Nephron (organoid): ENCODE measurements around the gene MAML2.

Source experiments
- H3K27ac Mint-ChIP-seq, 3 experiments: 2 replicates each; pipeline ENCODE4 v1.8.0; 2020; ENCODE audit warnings: mixed read lengths in 3 of 3, mild to moderate bottlenecking in 2 of 3, moderate library complexity in 1 of 3
- H3K27me3 Mint-ChIP-seq: 2 replicates; pipeline ENCODE4 v1.8.0; 2021; ENCODE audit warnings: low read depth, mild to moderate bottlenecking, moderate library complexity, mixed read lengths
- H3K36me3 Mint-ChIP-seq: 2 replicates; pipeline ENCODE4 v1.8.0; 2020; ENCODE audit warnings: low read depth, mixed read lengths
- H3K4me1 Mint-ChIP-seq: 2 replicates; pipeline ENCODE4 v1.8.0; 2020; ENCODE audit warnings: mixed read lengths
- H3K4me3 Mint-ChIP-seq, 3 experiments: 2 replicates each; pipeline ENCODE4 v1.8.0; 2020; ENCODE audit warnings: mild to moderate bottlenecking in 3 of 3, mixed read lengths in 3 of 3, moderate library complexity in 2 of 3
- H3K9me3 Mint-ChIP-seq: 2 replicates; pipeline ENCODE4 v1.8.0; 2020; ENCODE audit warnings: mixed read lengths
- TF ChIP-seq, protein P1 (sequence below), 3 experiments: fragments of 200-600 bp; sonication (generic); IDR thresholded peaks; one replicate each; pipeline ENCODE4 v1.5.0; 2021; ENCODE audit warnings: antibody characterized with exemption in 3 of 3; ENCODE audit not compliant: unreplicated experiment in 3 of 3

Gene MAML2

DNA sequence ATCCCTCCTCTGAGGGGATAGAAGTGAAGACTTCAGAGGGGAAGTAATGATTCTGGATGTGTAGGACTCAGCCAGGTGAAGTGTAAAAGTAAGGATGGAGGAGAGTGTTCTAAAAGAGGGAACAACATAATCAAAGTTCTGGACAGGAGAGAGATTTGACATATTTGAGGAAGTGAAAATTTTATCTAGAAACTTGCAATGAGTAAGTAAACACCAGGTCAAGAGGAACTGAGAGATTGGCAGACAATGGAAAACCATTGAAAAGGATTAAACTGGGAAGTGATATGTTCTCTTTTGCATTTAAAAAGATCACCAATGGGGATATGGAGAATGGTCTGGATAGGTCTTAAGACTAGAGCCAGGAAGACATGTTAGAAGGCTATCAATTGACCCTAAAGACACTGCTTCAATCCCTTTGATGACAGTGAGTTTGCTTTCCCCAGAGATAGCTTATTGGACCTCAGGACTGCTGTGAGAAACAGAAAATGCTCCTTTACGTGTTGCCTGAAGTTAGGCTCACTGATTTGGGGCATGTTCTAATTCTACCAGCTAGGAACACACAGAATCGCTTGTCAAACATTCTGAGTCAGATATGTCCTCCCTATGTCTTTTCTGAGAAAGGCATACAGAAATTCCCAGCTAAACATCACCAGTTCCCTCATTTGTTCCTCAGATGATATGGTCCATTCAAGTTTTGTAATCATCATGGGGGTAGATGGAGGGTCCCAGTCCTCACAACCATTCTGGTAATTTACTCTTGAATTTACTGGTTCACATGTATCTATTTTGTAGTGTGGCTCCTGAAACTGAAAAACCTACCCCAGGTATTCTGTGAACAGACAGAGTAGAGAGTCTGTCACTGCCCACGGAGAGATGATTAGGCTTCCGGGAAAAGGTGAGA, 144.9 kb downstream of the MAML2 start:
- peaks cover 17% of the 10 kb centered on the region for H3K36me3 Mint-ChIP-seq

DNA sequence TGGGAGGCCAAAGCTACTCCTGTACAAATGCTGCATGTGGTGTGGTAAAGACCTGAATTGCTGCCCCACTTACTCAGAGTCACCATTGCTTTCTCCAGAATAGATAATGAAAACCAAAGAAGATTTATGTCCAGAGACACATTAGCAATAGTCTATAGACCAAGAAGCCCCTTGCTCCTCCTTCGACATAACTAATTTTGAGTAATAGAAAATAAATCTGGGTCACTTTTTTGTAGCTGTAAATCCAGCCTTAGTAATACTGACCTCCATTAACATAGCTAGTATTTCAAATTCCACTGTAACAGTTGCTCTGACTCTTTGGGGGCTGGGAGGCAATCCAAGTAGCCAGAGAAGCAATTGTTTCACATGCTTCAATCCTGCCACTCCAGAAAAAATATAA, 145.9 kb downstream of the MAML2 start:
- Mint-ChIP-seq H3K36me3 (peaks cover 20% of the 10 kb centered on the region), H3K4me3 (peak overlapping the region in 2 of 3 experiments; percentile 0 to 10), H3K27ac (peak overlapping the region; percentile 88 to 95 (median 91)), H3K27me3 (no peaks in the 10 kb centered on the region), H3K4me1 (peaks cover 72% of the 10 kb centered on the region), H3K9me3 (no peaks in the 10 kb centered on the region)
- TF ChIP-seq, protein P1, sequence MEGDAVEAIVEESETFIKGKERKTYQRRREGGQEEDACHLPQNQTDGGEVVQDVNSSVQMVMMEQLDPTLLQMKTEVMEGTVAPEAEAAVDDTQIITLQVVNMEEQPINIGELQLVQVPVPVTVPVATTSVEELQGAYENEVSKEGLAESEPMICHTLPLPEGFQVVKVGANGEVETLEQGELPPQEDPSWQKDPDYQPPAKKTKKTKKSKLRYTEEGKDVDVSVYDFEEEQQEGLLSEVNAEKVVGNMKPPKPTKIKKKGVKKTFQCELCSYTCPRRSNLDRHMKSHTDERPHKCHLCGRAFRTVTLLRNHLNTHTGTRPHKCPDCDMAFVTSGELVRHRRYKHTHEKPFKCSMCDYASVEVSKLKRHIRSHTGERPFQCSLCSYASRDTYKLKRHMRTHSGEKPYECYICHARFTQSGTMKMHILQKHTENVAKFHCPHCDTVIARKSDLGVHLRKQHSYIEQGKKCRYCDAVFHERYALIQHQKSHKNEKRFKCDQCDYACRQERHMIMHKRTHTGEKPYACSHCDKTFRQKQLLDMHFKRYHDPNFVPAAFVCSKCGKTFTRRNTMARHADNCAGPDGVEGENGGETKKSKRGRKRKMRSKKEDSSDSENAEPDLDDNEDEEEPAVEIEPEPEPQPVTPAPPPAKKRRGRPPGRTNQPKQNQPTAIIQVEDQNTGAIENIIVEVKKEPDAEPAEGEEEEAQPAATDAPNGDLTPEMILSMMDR (IDR thresholded peaks at IDR 0.05; ENCODE audit: unreplicated experiment in 3 of 3) = no peak

More for the DNA sequence above, 144.9 kb downstream of the MAML2 start:
- peaks cover 65% of the 10 kb centered on the region for H3K4me1 Mint-ChIP-seq
- H3K27ac Mint-ChIP-seq = peak overlapping the region; percentile 88 to 95 (median 91)
- no peaks in the 10 kb centered on the region for H3K27me3 Mint-ChIP-seq
- no peak overlapping the region for H3K4me3 Mint-ChIP-seq
- H3K9me3 Mint-ChIP-seq = no peaks in the 10 kb centered on the region
- TF ChIP-seq, protein P1 (IDR thresholded peaks at IDR 0.05; ENCODE audit: unreplicated experiment in 3 of 3) = no peak

DNA sequence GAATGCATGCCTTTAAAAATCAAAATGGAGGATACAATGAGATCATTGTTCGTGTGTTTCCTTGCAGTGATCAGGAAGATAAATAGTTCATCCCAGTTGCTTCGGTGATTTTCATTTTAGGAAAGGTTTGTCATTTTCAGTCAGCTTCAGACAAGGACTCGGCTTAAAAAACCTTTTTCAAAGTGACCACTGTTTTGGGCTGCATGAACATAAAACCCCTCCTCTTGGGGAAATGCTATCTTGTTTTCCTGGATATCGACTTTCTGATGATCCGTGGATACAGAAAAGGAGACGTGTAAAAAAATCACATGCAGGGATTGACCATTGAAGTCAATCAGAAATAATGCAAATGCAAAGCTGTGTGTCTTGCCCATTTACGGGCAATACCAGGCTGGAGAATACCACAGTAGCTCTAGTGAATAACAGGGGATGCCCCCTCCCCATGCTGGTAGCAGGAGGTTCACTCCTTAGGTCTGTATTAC, 146.8 kb downstream of the MAML2 start:
- peaks cover 20% of the 10 kb centered on the region for H3K36me3 Mint-ChIP-seq
- H3K4me3 Mint-ChIP-seq = no peak overlapping the region
- H3K27ac Mint-ChIP-seq = peak overlapping the region; percentile 88 to 95 (median 91)
- H3K4me1 Mint-ChIP-seq = peaks cover 77% of the 10 kb centered on the region
- no peaks in the 10 kb centered on the region for H3K27me3 Mint-ChIP-seq
- no peaks in the 10 kb centered on the region for H3K9me3 Mint-ChIP-seq
- TF ChIP-seq, protein P1 (IDR thresholded peaks at IDR 0.05; ENCODE audit: unreplicated experiment in 3 of 3) = no peak

DNA sequence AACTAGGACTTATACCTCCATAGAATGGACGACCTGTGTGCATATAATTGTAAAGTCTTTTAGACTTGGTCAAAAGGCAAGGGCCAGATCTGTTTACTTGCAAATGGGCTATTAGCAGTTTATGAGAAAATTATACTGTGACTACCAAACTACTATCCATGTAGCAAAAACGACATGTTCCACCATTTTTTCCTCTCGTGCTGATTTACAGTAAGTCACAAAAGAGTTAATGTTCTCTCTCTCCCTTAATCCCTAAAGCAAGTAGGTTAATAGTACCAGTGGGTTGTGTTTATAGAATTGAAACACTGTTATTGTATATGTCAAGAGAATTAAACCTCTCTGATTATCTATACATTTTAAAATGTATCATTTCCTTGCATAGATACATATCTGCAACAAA, 147.3 kb downstream of the MAML2 start:
- H3K27ac Mint-ChIP-seq = peak overlapping the region; percentile 88 to 95 (median 91)
- H3K27me3 Mint-ChIP-seq = no peaks in the 10 kb centered on the region
- H3K4me3 Mint-ChIP-seq = no peak overlapping the region

DNA sequence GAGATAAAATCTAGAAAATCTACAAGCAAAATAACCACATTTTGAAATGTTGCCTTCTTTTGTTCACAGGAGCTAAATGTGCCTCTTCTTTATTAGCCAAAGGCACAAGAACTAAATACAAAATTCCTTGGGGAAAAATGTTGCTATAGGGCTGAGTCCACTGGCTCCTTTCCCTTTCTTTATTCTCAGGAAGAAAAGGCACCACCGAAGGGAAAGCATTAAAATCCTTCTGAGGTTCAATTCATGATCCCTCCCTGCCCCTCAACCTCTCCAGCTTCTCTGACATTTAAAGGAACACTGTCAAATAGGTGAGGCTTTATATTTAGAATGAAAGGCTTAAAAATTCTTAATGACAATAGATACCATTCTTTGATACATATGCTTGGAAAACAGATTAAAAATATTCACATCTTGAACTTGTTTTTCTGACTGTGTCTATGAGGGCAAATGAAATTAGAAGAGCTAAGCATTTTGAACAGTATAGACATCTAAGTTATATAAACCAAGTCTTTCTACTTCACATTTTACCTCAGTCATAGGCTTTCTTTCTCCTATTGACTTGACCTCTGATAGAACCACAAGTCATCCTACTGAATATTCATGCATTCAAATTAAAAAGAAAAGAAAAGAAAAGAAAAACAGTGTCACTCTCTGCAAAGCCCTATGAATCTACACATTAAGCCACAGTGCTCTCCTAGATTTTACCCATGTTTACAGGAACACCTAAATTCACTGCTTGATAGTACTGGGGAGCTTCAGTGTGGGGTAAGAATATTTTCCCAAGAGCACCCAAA, 148.2 kb downstream of the MAML2 start:
- H3K36me3 Mint-ChIP-seq = peaks cover 20% of the 10 kb centered on the region
- no peaks in the 10 kb centered on the region for H3K27me3 Mint-ChIP-seq
- H3K9me3 Mint-ChIP-seq = no peaks in the 10 kb centered on the region
- no peak overlapping the region for H3K4me3 Mint-ChIP-seq
- peaks cover 78% of the 10 kb centered on the region for H3K4me1 Mint-ChIP-seq
- TF ChIP-seq, protein P1 (IDR thresholded peaks at IDR 0.05; ENCODE audit: unreplicated experiment in 3 of 3) = no peak
- H3K27ac Mint-ChIP-seq = peak overlapping the region; percentile 88 to 95 (median 91)

More for the DNA sequence above, 147.3 kb downstream of the MAML2 start:
- TF ChIP-seq, protein P1 (IDR thresholded peaks at IDR 0.05; ENCODE audit: unreplicated experiment in 3 of 3) = no peak
- peaks cover 78% of the 10 kb centered on the region for H3K4me1 Mint-ChIP-seq
- peaks cover 24% of the 10 kb centered on the region for H3K36me3 Mint-ChIP-seq
- no peaks in the 10 kb centered on the region for H3K9me3 Mint-ChIP-seq
